Endothelial cell of umbilical vein (primary cell): Measurements from ENCODE around the gene STN1. TPM values are rescaled to one million over a fixed set of nuclear protein-coding genes. Genes with fewer than 3 reads are reported as not detected.

Experiments used
- BruUV-seq: library from RNA; stranded (reverse); fragments of 400-500 nt; replicated peaks from 2 replicates; lab custom pipeline; 2021; lab: Mats Ljungman, UMichigan
- CTCF ChIA-PET: fragments of 300-600, 350-600 bp; sonication (Branson Sonifier 250); formaldehyde crosslinking; loops from one replicate; lab custom pipeline; 2021; ENCODE audit warnings: antibody characterized with exemption, inconsistent platforms; lab: Charles Lee
- POLR2A ChIA-PET: fragments of 300-600, 350-600 bp; sonication (Branson Sonifier 250); formaldehyde crosslinking; loops from one replicate; lab custom pipeline; 2021; ENCODE audit warnings: antibody characterized with exemption, inconsistent platforms; lab: Charles Lee
- DNase-seq: peaks from one replicate; pipeline ENCODE4 v3.0.0-alpha.2; 2011; ENCODE audit warnings: low read depth, low spot score
- FAIRE-seq: peaks from 2 replicates; lab custom pipeline; 2011; peaks lifted over from hg19 to GRCh38; lab: Jason Lieb, UNC
- H2AFZ ChIP-seq: 2 replicates; pipeline ENCODE4 v1.6.0; 2012; ENCODE audit warnings: low read depth, low read length, control low read depth, inconsistent platforms
- H3K27ac ChIP-seq: 2 replicates; pipeline ENCODE4 v1.5.1; 2011; ENCODE audit warnings: low read depth, mild to moderate bottlenecking, control low read depth, low read length, moderate library complexity; ENCODE audit not compliant: insufficient read depth
- H3K27me3 ChIP-seq, 2 experiments: 2 replicates each; pipeline versions ENCODE4 v1.6.0 to v1.6.1; 2011; ENCODE audit warnings: low read length in 2 of 2, mixed read lengths in 1 of 2; ENCODE audit not compliant: control insufficient read depth in 2 of 2, insufficient read depth in 2 of 2
- H3K36me3 ChIP-seq, 2 experiments: 2 replicates in 1 of 2; 3 replicates in 1 of 2; pipeline ENCODE4 v1.5.1; 2011; ENCODE audit warnings: low read length in 2 of 2, mild to moderate bottlenecking in 1 of 2, moderate library complexity in 1 of 2; ENCODE audit not compliant: control insufficient read depth in 2 of 2, insufficient read depth in 2 of 2; ENCODE audit errors: extremely low read depth in 1 of 2
- H3K4me1 ChIP-seq: 3 replicates; pipeline ENCODE4 v1.5.1; 2011; ENCODE audit warnings: mild to moderate bottlenecking, low read length; ENCODE audit not compliant: control insufficient read depth, insufficient read depth; ENCODE audit errors: extremely low read depth
- H3K4me2 ChIP-seq: 2 replicates; pipeline ENCODE4 v1.6.1; 2011; ENCODE audit warnings: low read length, control low read depth, mixed read lengths; ENCODE audit not compliant: insufficient read depth
- H3K4me3 ChIP-seq, 3 experiments: fragments of 200-600 bp in 1 of 3; sonication (generic), shearing (Covaris generic) in 1 of 3; replicated peaks in 1 of 3; 2 replicates each; pipeline ENCODE4 v1.5.1; 2011 to 2016; ENCODE audit warnings: control low read depth in 3 of 3, low read length in 3 of 3, mild to moderate bottlenecking in 2 of 3, inconsistent platforms in 1 of 3, low read depth in 1 of 3, moderate library complexity in 1 of 3; ENCODE audit not compliant: insufficient read depth in 1 of 3
- H3K79me2 ChIP-seq: 2 replicates; pipeline ENCODE4 v1.6.0; 2012; ENCODE audit warnings: low read length, inconsistent platforms; ENCODE audit not compliant: control insufficient read depth, insufficient read depth
- H3K9ac ChIP-seq: replicated peaks from 2 replicates; pipeline ENCODE3; 2011; ENCODE audit warnings: low read length, control low read depth; ENCODE audit not compliant: insufficient read depth; ENCODE audit errors: extremely low read depth
- H3K9me1 ChIP-seq: replicated peaks from 3 replicates; pipeline ENCODE4 v1.6.0; 2011; ENCODE audit warnings: mild to moderate bottlenecking, low read length; ENCODE audit not compliant: control insufficient read depth, insufficient read depth; ENCODE audit errors: extremely low read depth
- H3K9me3 ChIP-seq: replicated peaks from 2 replicates; pipeline ENCODE4 v1.5.1; 2012; ENCODE audit warnings: low read length, inconsistent platforms; ENCODE audit not compliant: control insufficient read depth, insufficient read depth
- H4K20me1 ChIP-seq: replicated peaks from 2 replicates; pipeline ENCODE3; 2011; ENCODE audit warnings: mild to moderate bottlenecking, low read length; ENCODE audit not compliant: control insufficient read depth, insufficient read depth; ENCODE audit errors: extremely low read depth
- CTCF ChIP-seq, 2 donors: IDR thresholded peaks; 1 replicate in 1 of 2; 2 replicates in 1 of 2; pipeline ENCODE4 v1.5.1; 2011; ENCODE audit warnings: low read length in 2 of 2, mild to moderate bottlenecking in 2 of 2, moderate library complexity in 2 of 2, control low read depth in 1 of 2, inconsistent platforms in 1 of 2, low read depth in 1 of 2; ENCODE audit not compliant: insufficient read depth in 1 of 2; ENCODE audit errors: extremely low read depth in 1 of 2
- EZH2 ChIP-seq: IDR thresholded peaks from 2 replicates; pipeline ENCODE4 v1.6.1; 2012; ENCODE audit warnings: borderline replicate concordance, low read depth, mild to moderate bottlenecking, moderate library complexity, low read length, inconsistent platforms; ENCODE audit not compliant: severe bottlenecking
- FOS ChIP-seq: IDR thresholded peaks from 2 replicates; pipeline ENCODE4 v1.6.1; 2011; ENCODE audit warnings: mild to moderate bottlenecking, low read length, moderate library complexity, borderline replicate concordance; ENCODE audit not compliant: insufficient read depth
- GATA2 ChIP-seq: IDR thresholded peaks from 2 replicates; pipeline ENCODE4 v1.7.0; 2011; ENCODE audit warnings: low read depth, mild to moderate bottlenecking, moderate library complexity, mixed read lengths, low read length; ENCODE audit not compliant: insufficient read length, insufficient read depth
- JUN ChIP-seq: IDR thresholded peaks from 2 replicates; pipeline ENCODE4 v1.6.1; 2011; ENCODE audit warnings: borderline replicate concordance, low read depth; ENCODE audit not compliant: insufficient read length, insufficient read depth
- MYC ChIP-seq: IDR thresholded peaks from one replicate; pipeline ENCODE4 v1.6.1; 2011; ENCODE audit warnings: mild to moderate bottlenecking, low read depth, low read length
- POLR2A ChIP-seq: IDR thresholded peaks from 2 replicates; pipeline ENCODE4 v1.6.1; 2012; ENCODE audit warnings: low read depth, mild to moderate bottlenecking, control low read depth, low read length
- POLR2AphosphoS5 ChIP-seq: IDR thresholded peaks from 2 replicates; pipeline ENCODE4 v1.6.1; 2012; ENCODE audit warnings: low read depth, mild to moderate bottlenecking, control low read depth, low read length, moderate library complexity; ENCODE audit not compliant: insufficient read depth
- dilution Hi-C: fragments of 300-500 bp; cut with MboI; formaldehyde crosslinking; loops from one replicate; pipeline ENCODE4 v1.15.0; 2019; ENCODE audit warnings: low sequenced_read_pairs; ENCODE audit not compliant: extremely low pct_ligation_motif_present
- intact Hi-C: fragments of 100-400 bp; cut with micrococcal nuclease; formaldehyde crosslinking; loops from one replicate; pipeline ENCODE4 v1.10.0; 2022
- polyA plus RNA-seq, 4 experiments: library from polyadenylated mRNA; depleted of rRNA in 3 of 4; stranded (reverse) in 3 of 4; unstranded in 1 of 4; fragments of >200 nt; gene quantifications; 2 replicates each; pipeline versions ENCODE4 v1.2.1 to v1.2.3, GENCODE V29; 2011 to 2012; ENCODE audit warnings: missing spikeins in 1 of 4
- total RNA-seq: library from RNA; stranded (reverse); gene quantifications from 2 replicates; pipeline ENCODE4 v1.2.3, GENCODE V29; 2021
- TF ChIP-seq, protein P1 (sequence below): IDR thresholded peaks from 2 replicates; pipeline ENCODE4 v1.6.1; 2011; ENCODE audit not compliant: insufficient read depth, insufficient read length

Gene STN1
- total and polyA plus RNA-seq, 2 donors (not counting 3 experiments of a cell fraction or from before 2014, with no cell fraction given): 10.8 to 15.3 TPM

GRCh38 chr10:103852189-103852711, 65.7 kb downstream of the STN1 start:
- FAIRE-seq (no peak), DNase-seq (no peak)
- Histone ChIP-seq H3K4me1 (peaks cover 45% of the 10 kb centered on the region), H4K20me1 (no peaks in the 10 kb centered on the region), H3K4me3 (no peak overlapping the region), H3K27me3 (no peaks in the 10 kb centered on the region), H3K4me2 (no peak overlapping the region), H3K9me1 (no peaks in the 10 kb centered on the region), H3K36me3 (no peaks in the 10 kb centered on the region), H2AFZ (no peak overlapping the region), H3K27ac (no peak overlapping the region), H3K79me2 (peaks cover 10% of the 10 kb centered on the region), H3K9ac (no peak overlapping the region), H3K9me3 (no peaks in the 10 kb centered on the region)
- intact Hi-C loops: no loop called here
- ChIA-PET CTCF (interaction anchor here (1.2 to 8.0 kb wide), 8 partner anchors 40 to 166 kb away, joined by 3 to 102 read pairs (median 8); no protein-coding TSS in a partner anchor), POLR2A (no interaction called here)
- TF ChIP-seq, protein P1, sequence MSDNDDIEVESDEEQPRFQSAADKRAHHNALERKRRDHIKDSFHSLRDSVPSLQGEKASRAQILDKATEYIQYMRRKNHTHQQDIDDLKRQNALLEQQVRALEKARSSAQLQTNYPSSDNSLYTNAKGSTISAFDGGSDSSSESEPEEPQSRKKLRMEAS: no peak
- TF ChIP-seq JUN (no peak), FOS (no peak), EZH2 (no peak), POLR2AphosphoS5 (no peak), MYC (no peak), GATA2 (no peak), CTCF (IDR thresholded peaks at IDR 0.05; ENCODE audit: extremely low read depth in 1 of 2, insufficient read depth in 1 of 2, low read depth in 1 of 2, low read length in 2 of 2) (no peak), POLR2A (no peak)
- dilution Hi-C loops: loop anchor here (25.0 kb wide), 1 partner anchor 140 kb away; no protein-coding TSS in a partner anchor
- no TSS peak for BruUV-seq
